ENCODE results near the gene RPL12.

The RPL12 gene

GRCh38 chr9:127402401-127403090 lies 48.7 kb downstream of the RPL12 start:
- DNase-seq (ENCODE audit: low read depth), result no peak
- TF ChIP-seq CTCF (IDR thresholded peaks at IDR 0.05; ENCODE audit: control insufficient read depth, extremely low read depth, insufficient read depth), result no peak
- no peak overlapping the region for H3K4me3 ChIP-seq (ENCODE audit: low read depth, low read length)

GRCh38 chr9:127399736-127400269 lies 51.4 kb downstream of the RPL12 start:
- TF ChIP-seq CTCF (IDR thresholded peaks at IDR 0.05; ENCODE audit: control insufficient read depth, extremely low read depth, insufficient read depth), result no peak
- H3K4me3 ChIP-seq (ENCODE audit: low read depth, low read length), result no peak overlapping the region
- DNase-seq (ENCODE audit: low read depth), result no peak

- no peak for TF ChIP-seq CTCF (IDR thresholded peaks at IDR 0.05; ENCODE audit: control insufficient read depth, extremely low read depth, insufficient read depth)
- peak overlapping the region; percentile 67 for H3K4me3 ChIP-seq (ENCODE audit: low read depth, low read length)
- DNase-seq (ENCODE audit: low read depth), result no peak
Observed at GRCh38 chr9:127398715-127399400, 52.3 kb downstream of the RPL12 start.

GRCh38 chr9:127398275-127398647 lies 52.9 kb downstream of the RPL12 start:
- TF ChIP-seq CTCF (IDR thresholded peaks at IDR 0.05; ENCODE audit: control insufficient read depth, extremely low read depth, insufficient read depth), result no peak

More at GRCh38 chr9:127398275-127398647, 52.9 kb downstream of the RPL12 start:
- no peak for DNase-seq (ENCODE audit: low read depth)
- H3K4me3 ChIP-seq (ENCODE audit: low read depth, low read length), result peak overlapping the region; percentile 67
